Uterus (tissue), 4 donors: ENCODE results near the gene DNAAF3. TPM values are rescaled to one million over a fixed set of nuclear protein-coding genes. Genes with fewer than 3 reads are reported as not detected.
"Not testable (repeated sequence)": the region's sequence is repeated elsewhere in the genome, so short reads cannot be mapped to it uniquely, and the experiment has no call there.

Source experiments
- DNase-seq, 2 donors: peaks; one replicate each; pipeline ENCODE4 v3.0.0-alpha.2; 2019 to 2020
- H3K27ac ChIP-seq, 2 donors: fragments of 200-600 bp; sonication (generic); 1 replicate in 1 of 2; 2 replicates in 1 of 2; pipeline ENCODE4 v1.5.1; 2016 to 2018
- H3K27me3 ChIP-seq, 2 donors: fragments of 200-600 bp; sonication (generic); one replicate each; pipeline ENCODE4 v1.5.1; 2018 to 2019; ENCODE audit warnings: control low read depth in 1 of 2
- H3K36me3 ChIP-seq, 2 donors: fragments of 200-600 bp; sonication (generic); one replicate each; pipeline ENCODE4 v1.5.1; 2019; ENCODE audit warnings: control low read depth in 1 of 2
- H3K4me1 ChIP-seq, 2 donors: fragments of 200-600 bp; sonication (generic); one replicate each; pipeline ENCODE4 v1.5.1; 2018 to 2019; ENCODE audit warnings: control low read depth in 1 of 2
- H3K4me3 ChIP-seq, 2 donors: fragments of 200-600 bp; sonication (generic); 1 replicate in 1 of 2; 2 replicates in 1 of 2; pipeline ENCODE4 v1.5.1; 2018 to 2019; ENCODE audit warnings: mild to moderate bottlenecking in 1 of 2
- H3K9me3 ChIP-seq, 2 donors: fragments of 200-600 bp; sonication (generic); one replicate each; pipeline ENCODE4 v1.5.1; 2019; ENCODE audit warnings: control low read depth in 1 of 2
- CTCF ChIP-seq, 4 experiments: fragments of 200-600 bp in 2 of 4; fragments of 450-650 bp in 2 of 4; sonication (generic) in 2 of 4; IDR thresholded peaks; one replicate each; pipeline ENCODE4 v1.5.1; 2016 to 2019; ENCODE audit warnings: antibody characterized with exemption in 4 of 4, mild to moderate bottlenecking in 2 of 4, moderate library complexity in 1 of 4
- POLR2A ChIP-seq, 2 donors: fragments of 450-650 bp; IDR thresholded peaks; one replicate each; pipeline ENCODE4 v1.6.1; 2016; ENCODE audit warnings: antibody characterized with exemption in 2 of 2, mild to moderate bottlenecking in 1 of 2, moderate library complexity in 1 of 2
- intact Hi-C: fragments of 100-400 bp; cut with DNase I; formaldehyde crosslinking; loops from one replicate; pipeline ENCODE4 v1.15.1; 2023; ENCODE audit warnings: low total_unique reads
- total RNA-seq, 4 donors: library from RNA; depleted of rRNA in 3 of 4; stranded (reverse); fragments of >200 nt in 3 of 4; gene quantifications; one replicate each; pipeline versions ENCODE4 v1.1.0 to v1.2.4, GENCODE V29; 2014 to 2023
- donor health status: DM: yes; HTN: yes; CAD: no.

DNAAF3 gene
- total RNA-seq, 4 donors from 2014 or later: 3.1 to 4.4 (median 3.9) TPM; not detected in 1

DNA sequence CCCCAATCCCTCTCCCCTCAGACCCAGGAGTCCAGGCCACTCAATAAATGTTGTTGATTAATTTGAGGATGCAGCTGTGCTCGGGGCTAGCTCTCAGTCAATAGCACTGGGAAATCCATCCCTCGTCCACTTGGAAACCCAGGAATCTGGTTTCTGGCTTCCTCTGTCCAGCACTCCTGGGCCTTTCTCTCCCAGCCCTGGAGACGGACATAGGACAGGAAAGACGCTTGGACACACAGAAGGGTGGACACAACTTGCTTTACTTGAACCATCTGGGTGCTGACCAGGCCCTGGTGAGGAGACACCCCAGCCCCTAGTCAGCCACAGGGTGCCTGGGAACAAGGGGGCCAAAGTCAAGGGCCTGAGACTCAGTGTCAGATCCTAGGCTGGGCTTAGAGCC is 8.0 kb downstream of the DNAAF3 start:
- TF ChIP-seq POLR2A (IDR thresholded peaks at IDR 0.05) (no peak), CTCF (IDR thresholded peaks at IDR 0.05) (no peak)
- Histone ChIP-seq H3K4me1 (no peaks in the 10 kb centered on the region), H3K4me3 (no peak overlapping the region), H3K9me3 (no peaks in the 10 kb centered on the region), H3K27ac (no peak overlapping the region), H3K36me3 (no peaks in the 10 kb centered on the region), H3K27me3 (peaks cover 20 to 42% of the 10 kb centered on the region in 2 donors)
- intact Hi-C loops: no loop called here
- DNase-seq: no peak

- DNase-seq: no peak
- H3K9me3 ChIP-seq: no peaks in the 10 kb centered on the region
Measured at GRCh38 chr19:55157064-55157908, 9.1 kb downstream of the DNAAF3 start, which contains the start of gene TNNI3. Gene TNNI3, minus strand, starts transcription at chr19:55157732. Its CDS starts 143 bp downstream, at chr19:55157589.

DNA sequence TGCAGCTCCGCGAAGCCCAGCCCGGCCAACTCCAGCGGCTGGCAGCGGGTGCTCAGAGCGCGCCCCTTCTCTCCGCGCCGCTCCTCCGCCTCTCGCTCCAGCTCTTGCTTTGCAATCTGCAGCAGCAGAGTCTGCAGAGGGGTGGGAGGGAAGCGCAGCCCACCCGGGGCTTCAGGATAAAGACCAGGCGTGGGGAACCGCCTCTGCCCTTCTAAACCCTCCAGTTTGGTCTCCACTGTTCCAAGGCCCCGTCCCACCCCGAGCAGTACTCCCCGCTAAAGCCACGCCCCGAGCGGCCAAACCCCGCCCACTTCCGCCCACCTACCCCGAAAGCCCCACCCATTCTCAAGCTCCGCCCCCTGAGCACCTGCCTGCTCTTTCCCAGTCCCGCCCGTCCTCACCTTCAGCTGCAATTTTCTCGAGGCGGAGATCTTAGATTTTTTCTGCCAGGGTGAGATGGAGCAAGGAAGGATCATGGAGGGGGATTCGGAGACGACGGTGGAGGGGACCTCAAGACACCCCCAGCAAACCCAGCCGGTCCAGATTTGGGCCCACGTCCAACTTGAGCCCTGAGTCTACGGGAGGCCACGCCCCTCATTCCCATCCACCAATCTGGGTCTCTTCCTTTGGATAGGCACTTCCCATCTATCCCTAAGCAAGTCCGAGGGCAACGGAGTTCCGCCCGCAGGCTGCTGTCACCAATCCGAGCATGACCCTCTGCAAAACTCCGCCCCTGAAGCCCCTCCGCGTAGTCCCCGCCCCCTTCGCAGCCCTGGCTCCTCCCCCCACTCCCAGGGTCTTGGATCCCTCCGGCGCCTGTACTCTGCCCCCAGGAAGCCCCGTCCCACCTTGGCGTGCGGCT is 10.0 kb downstream of the DNAAF3 start:
- peaks cover 17 to 29% of the 10 kb centered on the region in 2 donors for H3K27me3 ChIP-seq
- no peak for DNase-seq
- no peak overlapping the region for H3K27ac ChIP-seq
- no peaks in the 10 kb centered on the region for H3K36me3 ChIP-seq
- H3K9me3 ChIP-seq: no peaks in the 10 kb centered on the region
- H3K4me3 ChIP-seq: no peak overlapping the region
- intact Hi-C loops: no loop called here
- no peaks in the 10 kb centered on the region for H3K4me1 ChIP-seq
- TF ChIP-seq POLR2A (IDR thresholded peaks at IDR 0.05) (no peak), CTCF (IDR thresholded peaks at IDR 0.05) (no peak)

More at GRCh38 chr19:55157064-55157908, 9.1 kb downstream of the DNAAF3 start, which contains the start of gene TNNI3:
- H3K36me3 ChIP-seq: no peaks in the 10 kb centered on the region
- no peaks in the 10 kb centered on the region for H3K4me1 ChIP-seq
- TF ChIP-seq CTCF (IDR thresholded peaks at IDR 0.05) (no peak), POLR2A (IDR thresholded peaks at IDR 0.05) (no peak)
- H3K27ac ChIP-seq: no peak within 1 kb of the TSS
- peaks cover 20 to 37% of the 10 kb centered on the region in 2 donors for H3K27me3 ChIP-seq
- H3K4me3 ChIP-seq: no peak within 1 kb of the TSS
- intact Hi-C loops: no loop called here

DNA sequence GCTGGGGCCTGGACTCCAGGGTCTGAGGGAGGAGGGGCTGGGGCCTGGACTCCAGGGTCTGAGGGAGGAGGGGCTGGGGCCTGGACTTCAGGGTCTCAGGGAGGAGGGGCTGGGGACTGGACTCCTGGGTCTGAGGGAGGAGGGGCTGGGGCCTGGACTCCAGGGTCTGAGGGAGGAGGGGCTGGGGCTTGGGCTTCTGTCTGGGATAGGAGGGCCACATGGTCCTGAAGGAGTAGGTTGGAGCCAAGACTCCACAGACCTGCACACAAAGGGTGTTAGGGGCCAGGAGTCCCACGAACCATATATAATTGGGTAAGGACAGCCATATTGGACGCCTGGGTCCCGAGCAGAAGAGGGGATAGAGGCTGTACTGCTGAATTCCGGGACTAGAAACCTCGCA is 10.6 kb downstream of the DNAAF3 start:
- DNase-seq, H3K4me1 ChIP-seq, H3K27ac ChIP-seq, H3K4me3 ChIP-seq, H3K9me3 ChIP-seq, intact Hi-C loops, H3K36me3 ChIP-seq: not testable (repeated sequence)
- peaks cover 15 to 23% of the 10 kb centered on the region in 2 donors for H3K27me3 ChIP-seq

- H3K27me3 ChIP-seq: peaks cover 21 to 27% of the 10 kb centered on the region in 2 donors
- DNase-seq: no peak
- H3K27ac ChIP-seq: no peak overlapping the region
- no peaks in the 10 kb centered on the region for H3K4me1 ChIP-seq
- TF ChIP-seq POLR2A (IDR thresholded peaks at IDR 0.05) (no peak), CTCF (IDR thresholded peaks at IDR 0.05) (no peak)
- intact Hi-C loops: no loop called here
- no peaks in the 10 kb centered on the region for H3K36me3 ChIP-seq
- no peaks in the 10 kb centered on the region for H3K9me3 ChIP-seq
- no peak overlapping the region for H3K4me3 ChIP-seq
Measured at GRCh38 chr19:55153652-55154264, 12.7 kb downstream of the DNAAF3 start.
